SK-N-MC (cell line): ENCODE results near the gene TGFBRAP1.

Experiments
- EZH2 ChIP-seq: fragments of 200-600 bp; sonication (generic); IDR thresholded peaks from one replicate; pipeline ENCODE4 v1.6.1; 2017; ENCODE audit warnings: antibody characterized with exemption
- FOXP2 ChIP-seq: optimal IDR thresholded peaks from 2 replicates; pipeline ENCODE3; 2011; ENCODE audit warnings: mild to moderate bottlenecking, moderate library complexity; ENCODE audit not compliant: insufficient read depth; ENCODE audit errors: extremely low read length, control extremely low read depth
- POLR2AphosphoS5 ChIP-seq: IDR thresholded peaks from 2 replicates; pipeline ENCODE4 v1.6.1; 2012; ENCODE audit warnings: mild to moderate bottlenecking, low read depth, low read length, borderline replicate concordance

DNA sequence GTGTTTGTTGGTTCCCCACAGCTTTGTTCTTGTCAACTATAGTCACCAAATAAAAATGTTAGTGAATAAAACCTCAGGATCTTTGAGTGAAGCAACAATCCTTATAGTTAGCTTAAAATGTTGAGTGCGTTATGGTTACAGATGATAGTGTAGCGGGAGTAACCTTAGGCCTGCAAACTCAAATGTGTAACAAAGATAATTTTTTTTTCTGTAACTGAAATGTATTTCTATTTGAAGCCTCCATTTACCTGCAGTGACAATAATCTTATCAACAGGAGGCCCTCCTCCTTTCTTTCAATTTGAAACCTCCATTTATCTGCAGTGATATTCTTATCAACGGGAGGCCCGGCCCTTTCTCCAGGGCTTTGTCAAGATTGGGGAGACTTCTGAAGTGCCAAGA, 4.7 kb upstream of the TGFBRAP1 start:
- TF ChIP-seq EZH2 (no peak), POLR2AphosphoS5 (no peak), FOXP2 (no peak)
